ENCODE measurements around the gene MAMLD1.

DNA sequence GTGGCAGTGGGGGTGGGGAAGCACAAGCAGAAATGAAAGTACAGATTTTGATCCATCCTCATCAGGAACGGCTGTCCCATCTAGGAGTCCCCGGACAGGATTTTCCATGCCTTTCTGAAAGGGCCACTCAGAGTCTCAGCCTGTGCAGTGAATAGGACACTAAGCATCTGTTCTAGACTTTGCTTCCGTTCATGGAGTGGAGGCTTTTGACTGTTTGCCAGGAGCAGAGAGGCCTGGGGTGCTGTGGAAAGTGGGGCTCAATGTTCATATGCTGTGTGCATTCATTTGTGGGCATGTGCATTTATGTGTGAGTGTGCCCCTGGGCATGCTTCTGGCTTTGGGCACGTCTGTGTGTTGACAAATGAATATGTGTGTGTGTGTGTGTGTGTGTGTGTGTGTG lies 25.6 kb upstream of the MAMLD1 start:
- TF ChIP-seq, protein P1, sequence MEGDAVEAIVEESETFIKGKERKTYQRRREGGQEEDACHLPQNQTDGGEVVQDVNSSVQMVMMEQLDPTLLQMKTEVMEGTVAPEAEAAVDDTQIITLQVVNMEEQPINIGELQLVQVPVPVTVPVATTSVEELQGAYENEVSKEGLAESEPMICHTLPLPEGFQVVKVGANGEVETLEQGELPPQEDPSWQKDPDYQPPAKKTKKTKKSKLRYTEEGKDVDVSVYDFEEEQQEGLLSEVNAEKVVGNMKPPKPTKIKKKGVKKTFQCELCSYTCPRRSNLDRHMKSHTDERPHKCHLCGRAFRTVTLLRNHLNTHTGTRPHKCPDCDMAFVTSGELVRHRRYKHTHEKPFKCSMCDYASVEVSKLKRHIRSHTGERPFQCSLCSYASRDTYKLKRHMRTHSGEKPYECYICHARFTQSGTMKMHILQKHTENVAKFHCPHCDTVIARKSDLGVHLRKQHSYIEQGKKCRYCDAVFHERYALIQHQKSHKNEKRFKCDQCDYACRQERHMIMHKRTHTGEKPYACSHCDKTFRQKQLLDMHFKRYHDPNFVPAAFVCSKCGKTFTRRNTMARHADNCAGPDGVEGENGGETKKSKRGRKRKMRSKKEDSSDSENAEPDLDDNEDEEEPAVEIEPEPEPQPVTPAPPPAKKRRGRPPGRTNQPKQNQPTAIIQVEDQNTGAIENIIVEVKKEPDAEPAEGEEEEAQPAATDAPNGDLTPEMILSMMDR (IDR thresholded peaks at IDR 0.05), result no peak
- TF ChIP-seq POLR2A (IDR thresholded peaks at IDR 0.05), result no peak

Measured in esophagus squamous epithelium (tissue), 4 donors.